Endothelial cell of umbilical vein (primary cell): ENCODE data around the gene KRTAP10-9. TPM values are rescaled to one million over a fixed set of nuclear protein-coding genes. Genes with fewer than 3 reads are reported as not detected.

Experiments
- BruUV-seq: library from RNA; stranded (reverse); fragments of 400-500 nt; replicated peaks from 2 replicates; lab custom pipeline; 2021; lab: Mats Ljungman, UMichigan
- CTCF ChIA-PET: fragments of 300-600, 350-600 bp; sonication (Branson Sonifier 250); formaldehyde crosslinking; loops from one replicate; lab custom pipeline; 2021; ENCODE audit warnings: antibody characterized with exemption, inconsistent platforms; lab: Charles Lee
- POLR2A ChIA-PET: fragments of 300-600, 350-600 bp; sonication (Branson Sonifier 250); formaldehyde crosslinking; loops from one replicate; lab custom pipeline; 2021; ENCODE audit warnings: antibody characterized with exemption, inconsistent platforms; lab: Charles Lee
- DNase-seq: peaks from one replicate; pipeline ENCODE4 v3.0.0-alpha.2; 2011; ENCODE audit warnings: low read depth, low spot score
- FAIRE-seq: peaks from 2 replicates; lab custom pipeline; 2011; peaks lifted over from hg19 to GRCh38; lab: Jason Lieb, UNC
- H2AFZ ChIP-seq: 2 replicates; pipeline ENCODE4 v1.6.0; 2012; ENCODE audit warnings: low read depth, low read length, control low read depth, inconsistent platforms
- H3K27ac ChIP-seq: 2 replicates; pipeline ENCODE4 v1.5.1; 2011; ENCODE audit warnings: low read depth, mild to moderate bottlenecking, control low read depth, low read length, moderate library complexity; ENCODE audit not compliant: insufficient read depth
- H3K27me3 ChIP-seq, 2 experiments: 2 replicates each; pipeline versions ENCODE4 v1.6.0 to v1.6.1; 2011; ENCODE audit warnings: low read length in 2 of 2, mixed read lengths in 1 of 2; ENCODE audit not compliant: control insufficient read depth in 2 of 2, insufficient read depth in 2 of 2
- H3K36me3 ChIP-seq, 2 experiments: 2 replicates in 1 of 2; 3 replicates in 1 of 2; pipeline ENCODE4 v1.5.1; 2011; ENCODE audit warnings: low read length in 2 of 2, mild to moderate bottlenecking in 1 of 2, moderate library complexity in 1 of 2; ENCODE audit not compliant: control insufficient read depth in 2 of 2, insufficient read depth in 2 of 2; ENCODE audit errors: extremely low read depth in 1 of 2
- H3K4me1 ChIP-seq: 3 replicates; pipeline ENCODE4 v1.5.1; 2011; ENCODE audit warnings: mild to moderate bottlenecking, low read length; ENCODE audit not compliant: control insufficient read depth, insufficient read depth; ENCODE audit errors: extremely low read depth
- H3K4me2 ChIP-seq: 2 replicates; pipeline ENCODE4 v1.6.1; 2011; ENCODE audit warnings: low read length, control low read depth, mixed read lengths; ENCODE audit not compliant: insufficient read depth
- H3K4me3 ChIP-seq, 3 experiments: fragments of 200-600 bp in 1 of 3; sonication (generic), shearing (Covaris generic) in 1 of 3; replicated peaks in 1 of 3; 2 replicates each; pipeline ENCODE4 v1.5.1; 2011 to 2016; ENCODE audit warnings: control low read depth in 3 of 3, low read length in 3 of 3, mild to moderate bottlenecking in 2 of 3, inconsistent platforms in 1 of 3, low read depth in 1 of 3, moderate library complexity in 1 of 3; ENCODE audit not compliant: insufficient read depth in 1 of 3
- H3K79me2 ChIP-seq: 2 replicates; pipeline ENCODE4 v1.6.0; 2012; ENCODE audit warnings: low read length, inconsistent platforms; ENCODE audit not compliant: control insufficient read depth, insufficient read depth
- H3K9ac ChIP-seq: replicated peaks from 2 replicates; pipeline ENCODE3; 2011; ENCODE audit warnings: low read length, control low read depth; ENCODE audit not compliant: insufficient read depth; ENCODE audit errors: extremely low read depth
- H3K9me1 ChIP-seq: replicated peaks from 3 replicates; pipeline ENCODE4 v1.6.0; 2011; ENCODE audit warnings: mild to moderate bottlenecking, low read length; ENCODE audit not compliant: control insufficient read depth, insufficient read depth; ENCODE audit errors: extremely low read depth
- H3K9me3 ChIP-seq: replicated peaks from 2 replicates; pipeline ENCODE4 v1.5.1; 2012; ENCODE audit warnings: low read length, inconsistent platforms; ENCODE audit not compliant: control insufficient read depth, insufficient read depth
- H4K20me1 ChIP-seq: replicated peaks from 2 replicates; pipeline ENCODE3; 2011; ENCODE audit warnings: mild to moderate bottlenecking, low read length; ENCODE audit not compliant: control insufficient read depth, insufficient read depth; ENCODE audit errors: extremely low read depth
- CTCF ChIP-seq, 2 donors: IDR thresholded peaks; 1 replicate in 1 of 2; 2 replicates in 1 of 2; pipeline ENCODE4 v1.5.1; 2011; ENCODE audit warnings: low read length in 2 of 2, mild to moderate bottlenecking in 2 of 2, moderate library complexity in 2 of 2, control low read depth in 1 of 2, inconsistent platforms in 1 of 2, low read depth in 1 of 2; ENCODE audit not compliant: insufficient read depth in 1 of 2; ENCODE audit errors: extremely low read depth in 1 of 2
- EZH2 ChIP-seq: IDR thresholded peaks from 2 replicates; pipeline ENCODE4 v1.6.1; 2012; ENCODE audit warnings: borderline replicate concordance, low read depth, mild to moderate bottlenecking, moderate library complexity, low read length, inconsistent platforms; ENCODE audit not compliant: severe bottlenecking
- FOS ChIP-seq: IDR thresholded peaks from 2 replicates; pipeline ENCODE4 v1.6.1; 2011; ENCODE audit warnings: mild to moderate bottlenecking, low read length, moderate library complexity, borderline replicate concordance; ENCODE audit not compliant: insufficient read depth
- GATA2 ChIP-seq: IDR thresholded peaks from 2 replicates; pipeline ENCODE4 v1.7.0; 2011; ENCODE audit warnings: low read depth, mild to moderate bottlenecking, moderate library complexity, mixed read lengths, low read length; ENCODE audit not compliant: insufficient read length, insufficient read depth
- JUN ChIP-seq: IDR thresholded peaks from 2 replicates; pipeline ENCODE4 v1.6.1; 2011; ENCODE audit warnings: borderline replicate concordance, low read depth; ENCODE audit not compliant: insufficient read length, insufficient read depth
- MAX ChIP-seq: IDR thresholded peaks from 2 replicates; pipeline ENCODE4 v1.6.1; 2011; ENCODE audit not compliant: insufficient read depth, insufficient read length
- MYC ChIP-seq: IDR thresholded peaks from one replicate; pipeline ENCODE4 v1.6.1; 2011; ENCODE audit warnings: mild to moderate bottlenecking, low read depth, low read length
- POLR2A ChIP-seq: IDR thresholded peaks from 2 replicates; pipeline ENCODE4 v1.6.1; 2012; ENCODE audit warnings: low read depth, mild to moderate bottlenecking, control low read depth, low read length
- POLR2AphosphoS5 ChIP-seq: IDR thresholded peaks from 2 replicates; pipeline ENCODE4 v1.6.1; 2012; ENCODE audit warnings: low read depth, mild to moderate bottlenecking, control low read depth, low read length, moderate library complexity; ENCODE audit not compliant: insufficient read depth
- dilution Hi-C: fragments of 300-500 bp; cut with MboI; formaldehyde crosslinking; loops from one replicate; pipeline ENCODE4 v1.15.0; 2019; ENCODE audit warnings: low sequenced_read_pairs; ENCODE audit not compliant: extremely low pct_ligation_motif_present
- intact Hi-C: fragments of 100-400 bp; cut with micrococcal nuclease; formaldehyde crosslinking; loops from one replicate; pipeline ENCODE4 v1.10.0; 2022
- polyA plus RNA-seq, 4 experiments: library from polyadenylated mRNA; depleted of rRNA in 3 of 4; stranded (reverse) in 3 of 4; unstranded in 1 of 4; fragments of >200 nt; gene quantifications; 2 replicates each; pipeline versions ENCODE4 v1.2.1 to v1.2.3, GENCODE V29; 2011 to 2012; ENCODE audit warnings: missing spikeins in 1 of 4
- total RNA-seq: library from RNA; stranded (reverse); gene quantifications from 2 replicates; pipeline ENCODE4 v1.2.3, GENCODE V29; 2021

Gene KRTAP10-9
- total and polyA plus RNA-seq, 2 donors (not counting 3 experiments of a cell fraction or from before 2014, with no cell fraction given) = not detected

GRCh38 chr21:44671911-44672310 lies 45.0 kb downstream of the KRTAP10-9 start:
- no TSS peak for BruUV-seq
- H3K4me2 ChIP-seq = no peak overlapping the region
- no peak for FAIRE-seq
- peaks cover 1 to 4% of the 10 kb centered on the region in 2 experiments for H3K27me3 ChIP-seq
- H3K4me1 ChIP-seq = no peaks in the 10 kb centered on the region
- H3K9me1 ChIP-seq = no peaks in the 10 kb centered on the region
- TF ChIP-seq POLR2AphosphoS5 = no peak
- TF ChIP-seq POLR2A = no peak
- TF ChIP-seq JUN = no peak
- TF ChIP-seq GATA2 = no peak
- no peak for TF ChIP-seq MYC
- TF ChIP-seq CTCF (IDR thresholded peaks at IDR 0.05; ENCODE audit: extremely low read depth in 1 of 2, insufficient read depth in 1 of 2, low read depth in 1 of 2, low read length in 2 of 2) = no peak
- no peak for TF ChIP-seq EZH2
- no peak for TF ChIP-seq FOS
- TF ChIP-seq MAX = no peak
- H2AFZ ChIP-seq = no peak overlapping the region
- dilution Hi-C loops (no loop called here), intact Hi-C loops (no loop called here)
- H3K36me3 ChIP-seq = no peaks in the 10 kb centered on the region
- no peaks in the 10 kb centered on the region for H3K79me2 ChIP-seq
- CTCF ChIA-PET = interaction anchor here (1.4 kb wide), 1 partner anchor 16 kb away, joined by 3 read pairs; no protein-coding TSS in a partner anchor
- POLR2A ChIA-PET = no interaction called here
- no peak overlapping the region for H3K9ac ChIP-seq
- no peak overlapping the region for H3K4me3 ChIP-seq
- no peaks in the 10 kb centered on the region for H4K20me1 ChIP-seq
- no peak for DNase-seq
- H3K27ac ChIP-seq = no peak overlapping the region
- H3K9me3 ChIP-seq = no peaks in the 10 kb centered on the region
